Suprapubic skin (tissue), 4 donors: ENCODE measurements around the gene SH3BP5.

ENCODE experiments used
- CTCF ChIP-seq, 2 donors: fragments of 200-600 bp in 1 of 2; fragments of 450-650 bp in 1 of 2; sonication (generic) in 1 of 2; IDR thresholded peaks; one replicate each; pipeline ENCODE4 v1.5.1; 2016 to 2019; ENCODE audit warnings: antibody characterized with exemption in 2 of 2, mild to moderate bottlenecking in 1 of 2, moderate library complexity in 1 of 2
- EP300 ChIP-seq: sonication (generic); formaldehyde crosslinking; IDR thresholded peaks from one replicate; pipeline ENCODE4 v1.6.1; 2017; ENCODE audit warnings: antibody characterized with exemption
- POLR2AphosphoS5 ChIP-seq, 3 donors: sonication (generic); formaldehyde crosslinking; IDR thresholded peaks; one replicate each; pipeline ENCODE4 v1.6.1; 2017; ENCODE audit warnings: antibody characterized with exemption in 3 of 3

- TF ChIP-seq EP300: no peak
- TF ChIP-seq POLR2AphosphoS5 (IDR thresholded peaks at IDR 0.05): no peak
- no peak for TF ChIP-seq CTCF (IDR thresholded peaks at IDR 0.05)
Measured at GRCh38 chr3:15368561-15369135, 36.3 kb upstream of the SH3BP5 start.
